EH (cell line): Measurements from ENCODE around the gene POLN.

Experiments
- DNase-seq: peaks from one replicate; pipeline ENCODE4 v3.0.0-alpha.2; 2015; ENCODE audit warnings: low read depth

Gene POLN

DNA sequence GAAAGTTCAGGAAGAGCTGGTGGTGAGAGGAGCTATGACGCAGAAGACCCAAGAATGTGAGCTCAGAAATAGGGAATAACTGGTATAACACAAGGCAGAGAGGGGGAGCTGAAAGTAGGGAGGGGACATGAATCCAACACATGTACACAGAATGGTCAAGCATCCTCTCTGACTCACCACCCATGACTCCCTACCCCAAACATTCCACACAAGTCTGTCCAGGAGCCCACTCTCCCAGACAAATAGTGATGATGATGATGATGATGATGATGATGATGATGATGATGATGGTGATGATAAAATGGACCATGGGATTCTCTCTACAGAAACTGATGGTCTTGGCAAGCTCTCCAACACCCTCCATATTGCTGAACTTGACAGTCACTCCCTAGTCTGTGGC, 136.4 kb downstream of the POLN start:
- peak; percentile 55 for DNase-seq

- DNase-seq: no peak
Measured at GRCh38 chr4:2104556-2105345, 137.2 kb downstream of the POLN start.

GRCh38 chr4:2103843-2104547, 137.9 kb downstream of the POLN start:
- DNase-seq: no peak

GRCh38 chr4:2103127-2103842, 138.6 kb downstream of the POLN start:
- DNase-seq: no peak

DNA sequence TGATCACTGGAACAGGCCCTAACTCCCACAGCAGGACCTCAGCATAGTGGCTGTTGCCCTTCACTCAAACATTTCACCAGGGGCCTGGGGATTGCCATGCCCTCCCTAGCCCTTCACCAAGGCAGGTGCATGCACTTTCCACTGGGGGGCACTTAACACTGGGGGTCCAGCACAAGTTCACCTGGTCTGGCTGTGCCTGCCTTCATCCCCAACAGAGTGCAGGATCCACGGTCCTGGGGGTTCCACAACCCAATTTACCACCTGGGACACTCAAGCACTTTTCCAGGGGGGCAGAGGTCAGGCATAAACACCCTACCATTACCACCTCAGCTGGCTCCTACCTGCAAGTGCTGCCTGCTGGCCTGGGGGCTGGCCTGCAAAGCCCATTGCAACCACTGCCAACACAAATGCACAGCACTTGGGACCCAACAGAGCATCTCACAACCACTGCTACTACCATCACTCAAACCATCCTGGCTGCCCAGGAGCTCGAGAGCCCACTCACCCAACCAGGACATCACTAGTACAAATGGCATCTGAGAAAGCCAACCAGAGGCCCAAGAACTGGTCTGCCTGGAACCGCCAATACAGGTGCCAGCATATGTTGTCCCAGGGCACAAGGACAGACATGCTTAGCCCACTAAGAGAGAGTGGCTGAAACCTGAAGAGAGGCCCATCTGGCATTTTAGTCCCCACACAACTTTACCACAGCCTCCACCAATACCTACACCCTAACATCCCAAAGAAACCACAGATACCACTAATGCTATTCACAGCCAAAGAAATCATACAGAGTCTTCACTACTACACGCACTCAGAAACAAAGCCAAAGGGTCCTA, 139.7 kb downstream of the POLN start:
- no peak for DNase-seq

- DNase-seq: peak; percentile 53
Measured at GRCh38 chr4:2101346-2102044, 140.4 kb downstream of the POLN start.

DNA sequence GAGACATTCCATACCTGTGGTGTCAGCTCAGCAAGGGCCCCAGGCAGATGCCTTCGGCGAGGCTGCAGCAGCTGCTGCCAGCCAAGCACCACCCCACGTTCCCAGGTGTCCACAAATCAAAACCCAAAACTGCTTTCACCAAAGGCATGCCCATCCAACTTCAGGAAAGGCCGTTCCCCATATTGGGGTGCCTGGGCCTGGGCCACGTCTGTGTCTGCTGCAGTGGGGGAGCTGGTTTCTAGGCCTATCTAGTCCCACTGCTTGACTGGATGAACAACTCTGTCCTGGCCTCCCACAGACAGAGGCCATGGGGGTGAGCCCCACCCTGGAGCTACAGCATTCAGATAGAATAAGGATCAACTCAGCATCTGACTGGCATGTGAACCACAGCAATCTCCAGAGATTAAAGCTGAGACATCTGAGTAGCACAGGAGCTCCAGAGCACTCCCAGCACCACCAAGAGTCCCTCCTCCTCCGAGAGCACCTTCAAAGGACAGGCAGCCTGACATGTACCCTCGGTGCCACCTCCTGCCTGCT, 145.8 kb downstream of the POLN start:
- DNase-seq: no peak

DNA sequence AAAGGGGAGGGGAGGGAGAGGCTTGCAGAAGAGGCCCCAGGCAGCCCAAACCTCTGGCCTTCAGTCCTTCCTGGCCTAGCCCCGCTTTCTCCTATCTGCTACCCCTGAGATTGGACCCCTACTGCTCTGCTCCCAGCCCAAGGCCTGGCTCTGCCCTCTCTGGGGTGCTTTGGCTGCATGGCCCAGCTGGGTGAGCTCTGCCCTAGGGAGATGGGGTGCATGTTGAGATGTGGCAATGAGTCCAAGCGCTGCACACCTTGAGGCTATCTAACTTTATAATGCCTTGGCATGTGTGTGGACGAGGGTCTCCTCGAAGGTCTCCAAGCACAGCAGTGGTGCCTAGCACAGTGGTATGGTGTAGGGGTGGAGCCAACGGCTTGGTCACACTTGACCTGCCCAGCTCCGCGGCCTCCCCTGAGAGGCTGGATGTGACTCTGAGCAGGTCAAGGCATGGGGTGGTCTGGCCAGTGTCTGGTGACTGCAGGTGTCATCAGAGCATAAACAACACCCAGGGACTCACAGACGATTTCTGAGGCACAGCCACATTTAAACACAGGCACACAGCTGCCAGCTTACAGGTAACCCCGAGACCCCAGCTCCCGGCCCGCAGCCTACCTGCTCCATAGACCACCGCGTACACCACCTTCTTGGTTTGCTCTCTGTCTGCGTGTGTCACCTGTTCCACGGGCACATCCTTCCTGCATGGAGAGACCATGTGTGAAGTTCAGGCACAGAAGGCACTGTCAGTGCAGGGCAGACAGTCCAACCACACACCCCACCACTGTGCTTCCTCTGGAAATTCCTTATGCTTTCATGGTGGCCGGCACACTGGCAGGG, 146.5 kb downstream of the POLN start:
- DNase-seq: peak; percentile 44

- DNase-seq: no peak
Measured at GRCh38 chr4:2094545-2094944, 147.4 kb downstream of the POLN start.

- no peak for DNase-seq
Measured at GRCh38 chr4:2093265-2093664, 148.7 kb downstream of the POLN start.

DNA sequence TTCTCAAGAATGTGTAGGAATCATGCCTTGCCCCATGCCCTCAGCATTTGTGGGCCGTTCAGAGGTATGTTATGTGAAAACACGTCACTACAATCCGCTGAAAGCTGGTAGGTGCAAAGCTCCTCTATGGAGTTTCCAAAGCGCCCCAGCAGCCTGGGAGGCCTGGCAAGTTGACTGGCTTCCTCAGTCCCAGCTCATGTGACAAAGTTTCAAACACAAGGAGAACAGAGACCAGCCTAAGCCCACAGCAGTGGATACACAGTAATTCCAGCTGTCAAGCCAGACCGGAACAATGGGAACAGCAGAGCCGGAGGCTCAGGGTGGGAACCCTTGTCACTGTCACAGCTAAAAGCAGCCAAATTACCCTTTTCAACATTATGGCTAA, 149.3 kb downstream of the POLN start:
- DNase-seq: no peak

GRCh38 chr4:2091990-2092668, 149.8 kb downstream of the POLN start:
- DNase-seq: no peak

DNA sequence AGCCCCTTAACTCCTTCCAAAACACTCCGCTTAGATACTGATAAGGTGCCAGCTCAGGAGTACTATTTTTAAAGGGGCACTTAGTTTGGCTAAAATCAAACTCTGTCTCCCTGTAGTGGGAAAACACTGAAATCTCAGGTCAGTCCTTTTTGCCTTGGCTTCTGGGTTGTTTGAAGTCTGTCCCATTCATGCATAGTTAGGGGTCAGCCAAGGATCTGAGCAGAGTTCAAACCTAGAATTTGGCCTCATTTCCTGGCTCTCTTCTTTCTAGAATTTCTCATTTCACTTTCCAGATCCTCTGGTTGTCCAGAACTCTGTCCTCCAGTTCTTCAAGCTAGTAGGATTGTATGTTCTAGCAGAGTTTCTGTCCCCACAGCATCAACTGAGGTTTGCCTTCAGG, 151.3 kb downstream of the POLN start:
- no peak for DNase-seq

DNA sequence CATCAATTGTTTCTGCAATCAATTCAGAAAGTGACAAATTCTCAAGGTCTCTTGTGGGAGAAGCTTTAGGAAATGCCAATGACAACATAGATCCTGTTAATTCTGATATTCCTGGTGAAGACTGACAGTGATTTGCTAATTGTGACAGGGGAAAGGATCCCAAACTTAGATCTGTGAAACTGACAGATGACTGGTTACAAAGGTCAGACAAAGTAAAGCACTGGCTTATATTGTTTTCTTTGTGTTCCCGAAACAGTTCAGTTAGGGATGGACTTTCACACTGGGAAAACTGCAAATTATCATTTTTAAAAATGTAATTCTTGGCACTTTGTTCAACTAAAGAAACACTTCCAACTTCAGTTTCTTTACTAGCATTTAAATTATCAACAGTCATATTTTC, 152.7 kb downstream of the POLN start:
- no peak for DNase-seq

GRCh38 chr4:2087170-2087569, 154.8 kb downstream of the POLN start:
- peak; percentile 30 for DNase-seq

GRCh38 chr4:2085496-2085901, 156.4 kb downstream of the POLN start:
- DNase-seq: no peak

- DNase-seq: no peak
Measured at GRCh38 chr4:2084316-2084715, 157.6 kb downstream of the POLN start.

DNA sequence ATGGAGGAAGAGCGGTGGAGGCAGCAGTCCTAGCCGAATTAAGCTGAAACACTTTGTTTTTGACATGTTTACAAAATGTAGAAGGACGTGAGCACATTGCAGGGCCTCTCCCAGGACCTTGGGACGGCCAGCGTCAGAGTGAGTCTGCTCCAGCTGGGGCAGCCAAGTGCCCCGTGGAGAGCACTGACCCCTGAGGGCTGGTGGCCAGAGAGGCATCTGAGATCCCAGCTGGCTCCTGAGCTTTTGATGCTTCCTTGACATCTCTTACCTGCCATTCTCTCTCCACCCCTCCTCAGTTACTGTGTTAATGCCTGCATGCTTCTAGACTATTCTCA, 158.1 kb downstream of the POLN start:
- no peak for DNase-seq

- DNase-seq: no peak
Measured at GRCh38 chr4:2083116-2083825, 158.7 kb downstream of the POLN start.
